K562 (cell line): ENCODE measurements around the gene OVCA2. TPM values are rescaled to one million over a fixed set of nuclear protein-coding genes. Genes with fewer than 3 reads are reported as not detected.

ENCODE experiments used
- ADNP ChIP-seq: fragments of 200-800 bp; sonication (Bioruptor generic); IDR thresholded peaks from 2 replicates; pipeline ENCODE4 v1.6.1; 2016; ENCODE audit warnings: missing genetic modification characterization, missing compliant biosample characterization
- CHAMP1 ChIP-seq: fragments of 450-650 bp; IDR thresholded peaks from 2 replicates; pipeline ENCODE4 v1.6.1; 2016; ENCODE audit warnings: mild to moderate bottlenecking
- FOXP1 ChIP-seq: sonication (generic); formaldehyde crosslinking; IDR thresholded peaks from 2 replicates; pipeline ENCODE4 v1.8.0; 2022; ENCODE audit warnings: mild to moderate bottlenecking, missing genetic modification reagents
- HBP1 ChIP-seq: fragments of 450-650 bp; formaldehyde crosslinking; IDR thresholded peaks from 2 replicates; pipeline ENCODE4 v1.4.0; 2022; ENCODE audit warnings: missing genetic modification characterization
- HDAC6 ChIP-seq: IDR thresholded peaks from 2 replicates; pipeline ENCODE4 v1.6.1; 2012; ENCODE audit warnings: low read depth, mild to moderate bottlenecking, control low read depth, inconsistent platforms, low read length, moderate library complexity
- HNRNPLL ChIP-seq: fragments of 200-400 bp; formaldehyde crosslinking; IDR thresholded peaks from 2 replicates; pipeline ENCODE4 v1.6.1; 2017; ENCODE audit warnings: low read length, low read depth, mild to moderate bottlenecking; ENCODE audit not compliant: poor library complexity, severe bottlenecking
- MBD2 ChIP-seq: sonication (generic); IDR thresholded peaks from 2 replicates; pipeline ENCODE4 v1.6.1; 2016; ENCODE audit warnings: low read depth, borderline replicate concordance
- MEIS2 ChIP-seq: fragments of 450-650 bp; IDR thresholded peaks from 2 replicates; pipeline ENCODE4 v1.6.1; 2014; ENCODE audit warnings: mild to moderate bottlenecking; ENCODE audit not compliant: partially characterized antibody
- MNT ChIP-seq, 2 experiments: fragments of 450-650 bp; conservative IDR thresholded peaks; 2 replicates each; pipeline ENCODE4 v1.6.1; 2017; ENCODE audit warnings: mild to moderate bottlenecking in 2 of 2, moderate library complexity in 2 of 2
- NEUROD1 ChIP-seq: fragments of 150-350 bp; IDR thresholded peaks from 2 replicates; pipeline ENCODE4 v1.6.1; 2014; ENCODE audit warnings: borderline replicate concordance, low read length, low read depth; ENCODE audit not compliant: partially characterized antibody
- NR2C1 ChIP-seq, 2 experiments: fragments of 450-650 bp; IDR thresholded peaks; 2 replicates each; pipeline ENCODE4 v1.6.1; 2017; ENCODE audit warnings: mild to moderate bottlenecking in 2 of 2, antibody characterized with exemption in 1 of 2, inconsistent platforms in 1 of 2, missing compliant biosample characterization in 1 of 2, missing genetic modification characterization in 1 of 2
- SFPQ ChIP-seq: fragments of 200-400 bp; formaldehyde crosslinking; IDR thresholded peaks from 2 replicates; pipeline ENCODE4 v1.6.1; 2017; ENCODE audit warnings: mild to moderate bottlenecking, low read depth, low read length, moderate library complexity
- SNIP1 ChIP-seq: fragments of 450-650 bp; IDR thresholded peaks from 2 replicates; pipeline ENCODE4 v1.7.1; 2017; ENCODE audit warnings: low read depth, mild to moderate bottlenecking
- TAF7 ChIP-seq: fragments of 450-650 bp; IDR thresholded peaks from 2 replicates; pipeline ENCODE4 v1.6.1; 2016; ENCODE audit warnings: missing genetic modification characterization, missing compliant biosample characterization
- ZNF124 ChIP-seq: sonication (generic); formaldehyde crosslinking; IDR thresholded peaks from 2 replicates; pipeline ENCODE4 v1.8.1; 2022; ENCODE audit warnings: missing genetic modification reagents
- ZNF146 ChIP-seq: IDR thresholded peaks from one replicate; pipeline ENCODE4 v1.6.1; 2018; ENCODE audit warnings: missing compliant biosample characterization; ENCODE audit not compliant: unreplicated experiment
- ZNF512 ChIP-seq: IDR thresholded peaks from 2 replicates; pipeline ENCODE4 v1.6.1; 2016; ENCODE audit warnings: missing genetic modification characterization, missing compliant biosample characterization
- polyA plus RNA-seq, 8 experiments: library from polyadenylated mRNA; depleted of rRNA in 4 of 8; stranded (reverse) in 5 of 8; unstranded in 3 of 8; fragments of >200 nt; fragmentation: Nextera tagmentation in 2 of 8; fragmentation: Illumina TruSeq in 1 of 8; extraction: Ambion mirVana in 2 of 8; extraction: Trizol in 1 of 8; gene quantifications; 2 replicates each; pipeline versions ENCODE4 v1.2.1 to v1.2.3, GENCODE V29; 2011 to 2014; ENCODE audit warnings: inconsistent platforms in 1 of 8, missing spikeins in 1 of 8
- total RNA-seq, 7 experiments: library from RNA; depleted of rRNA in 6 of 7; stranded (reverse); fragments of >200 nt in 6 of 7; fragmentation: Illumina TruSeq in 2 of 7; extraction: Trizol in 2 of 7; gene quantifications; 2 replicates each; pipeline versions ENCODE4 v1.2.1 to v1.2.3, GENCODE V29; 2011 to 2021; ENCODE audit warnings: low replicate concordance in 1 of 7

The OVCA2 gene
- total and polyA plus RNA-seq, 9 of the 15 experiments (the other 6 are each of a cell fraction or from before 2014, with no cell fraction given), result 3.0 to 23.7 (median 14.1) TPM

GRCh38 chr17:2049333-2050299, 7.8 kb downstream of the OVCA2 start (continued):
- TF ChIP-seq HNRNPLL, result no peak
- TF ChIP-seq NEUROD1, result peak; percentile 65
- TF ChIP-seq TAF7 (tag), result no peak
- TF ChIP-seq MNT (conservative IDR thresholded peaks at IDR 0.05), result no peak
- TF ChIP-seq ZNF512 (tag), result no peak
- no peak for TF ChIP-seq CHAMP1
- TF ChIP-seq ZNF124 (CRISPR knock-in tag), result no peak
- TF ChIP-seq ZNF146 (CRISPR knock-in tag), result no peak
- TF ChIP-seq ADNP, result no peak
- no peak for TF ChIP-seq SNIP1
- TF ChIP-seq NR2C1 (IDR thresholded peaks at IDR 0.05), result no peak
- no peak for TF ChIP-seq NR2C1 (tag; IDR thresholded peaks at IDR 0.05)
- TF ChIP-seq MEIS2, result no peak
- peak; percentile 14; the same call in 1 of the 2 replicates for TF ChIP-seq FOXP1 (CRISPR knock-in tag)
- no peak for TF ChIP-seq HDAC6
- TF ChIP-seq MBD2, result peak; percentile 47; the same call in 1 of the 2 replicates
- TF ChIP-seq SFPQ, result no peak
- TF ChIP-seq HBP1 (CRISPR knock-in tag), result no peak
